Ovary (tissue), 9 donors: Measurements from ENCODE around the gene XRCC5. TPM values are rescaled to one million over a fixed set of nuclear protein-coding genes. Genes with fewer than 3 reads are reported as not detected.
A peak's percentile ranks its signal among the peaks of the same experiment; 100 is the strongest.

Experiments used
- DNase-seq, 5 donors: peaks; one replicate each; pipeline ENCODE4 v3.0.0-alpha.2; 2019 to 2020
- H3K27ac ChIP-seq, 2 donors: fragments of 200-600 bp; one replicate each; pipeline versions ENCODE4 v1.5.1 to v1.8.0; 2019 to 2022
- H3K27me3 ChIP-seq: fragments of 200-600 bp; one replicate; pipeline ENCODE4 v1.8.0; 2022
- H3K36me3 ChIP-seq: fragments of 200-600 bp; sonication (generic); one replicate; pipeline ENCODE4 v1.5.1; 2019
- H3K4me1 ChIP-seq: one replicate; pipeline ENCODE4 v1.8.1; 2013; ENCODE audit warnings: mild to moderate bottlenecking, moderate library complexity; ENCODE audit not compliant: insufficient read depth
- H3K4me3 ChIP-seq: fragments of 200-600 bp; sonication (generic); one replicate; pipeline ENCODE4 v1.5.1; 2017
- H3K9me3 ChIP-seq, 2 donors: fragments of 200-600 bp in 1 of 2; sonication (generic) in 1 of 2; one replicate each; pipeline versions ENCODE4 v1.5.1 to v1.8.1; 2013 to 2019; ENCODE audit warnings: mild to moderate bottlenecking in 1 of 2, moderate library complexity in 1 of 2
- CTCF ChIP-seq, 3 donors: fragments of 450-650 bp in 2 of 3; fragments of 200-600 bp in 1 of 3; IDR thresholded peaks; one replicate each; pipeline versions ENCODE4 v1.5.1 to v1.8.0; 2016 to 2022; ENCODE audit warnings: antibody characterized with exemption in 3 of 3, mild to moderate bottlenecking in 1 of 3
- EP300 ChIP-seq: sonication (generic); formaldehyde crosslinking; IDR thresholded peaks from one replicate; pipeline ENCODE4 v1.6.1; 2017; ENCODE audit warnings: antibody characterized with exemption
- POLR2A ChIP-seq: fragments of 450-650 bp; IDR thresholded peaks from one replicate; pipeline ENCODE4 v1.6.1; 2017; ENCODE audit warnings: antibody characterized with exemption, mild to moderate bottlenecking, moderate library complexity
- WGBS, 3 donors: extraction: QIAGEN DNeasy Blood & Tissue Kit in 1 of 3; methylation state at CpG; one replicate each; pipeline versions ENCODE4 v1.1.5 to v1.1.7; 2013 to 2017; 5-methylcytosine and 5-hydroxymethylcytosine counted together
- intact Hi-C, 4 donors: fragments of 100-400 bp; cut with DNase I; formaldehyde crosslinking; loops; one replicate each; pipeline versions ENCODE4 v1.11.0 to v1.15.1; 2022 to 2023
- polyA plus RNA-seq, 2 donors: library from polyadenylated mRNA; stranded (reverse); fragments of 200-250 nt in 1 of 2; fragments of 350-450 nt in 1 of 2; fragmentation: Illumina TruSeq in 1 of 2; extraction: RNeasy Lipid Tissue Mini Kit (QIAGEN cat#74804) in 1 of 2; gene quantifications; one replicate each; pipeline ENCODE4 v1.2.3, GENCODE V29; 2013 to 2014
- total RNA-seq, 7 donors: library from RNA; depleted of rRNA in 2 of 7; stranded (reverse); fragments of >200 nt in 2 of 7; fragmentation: NEBNext Ultra II Directional in 3 of 7; extraction: Animal tissue kit (Norgen Biotek cat#: 25700) in 3 of 7; gene quantifications; one replicate each; pipeline versions ENCODE4 v1.1.0 to v1.2.4, GENCODE V29; 2016 to 2023
- donor health status: DM: no; HTN: no; CAD: no; lungs with moderate emphysema.
- donor health status: DM: no; HTN: no; CAD: no.
- donor health status: Bipolar disorder and iron deficiency.
- donor health status: DM: yes; HTN: yes; CAD: no.
- donor health status: DM: no; HTN: no; CAD: no.
- donor health status: DM: yes; HTN: yes; CAD: no.

XRCC5 gene
- total and polyA plus RNA-seq, 9 donors: 109 to 223 (median 206) TPM

- H3K4me1 ChIP-seq: peaks cover 4% of the 10 kb centered on the region
- 90 to 91% (median 91%) methylated on average over 4 of the region's 4 CpGs for WGBS, 3 donors
- H3K4me3 ChIP-seq: no peak overlapping the region
- H3K27me3 ChIP-seq: no peaks in the 10 kb centered on the region
- TF ChIP-seq POLR2A (no peak), EP300 (no peak), CTCF (IDR thresholded peaks at IDR 0.05) (no peak)
- no peaks in the 10 kb centered on the region for H3K36me3 ChIP-seq
- no peak for DNase-seq
- H3K9me3 ChIP-seq: no peaks in the 10 kb centered on the region
- H3K27ac ChIP-seq: no peak overlapping the region
- intact Hi-C loops: no loop called here
Observed at GRCh38 chr2:216164576-216164975, 55.4 kb downstream of the XRCC5 start.

- DNase-seq: no peak
- H3K9me3 ChIP-seq: no peaks in the 10 kb centered on the region
- H3K4me1 ChIP-seq: peaks cover 7% of the 10 kb centered on the region
- no peaks in the 10 kb centered on the region for H3K36me3 ChIP-seq
- WGBS, 3 donors: 88 to 91% (median 90%) methylated on average over 4 of the region's 4 CpGs
- no peak for TF ChIP-seq CTCF (IDR thresholded peaks at IDR 0.05)
- no peak for TF ChIP-seq POLR2A
- no peak for TF ChIP-seq EP300
- H3K4me3 ChIP-seq: no peak overlapping the region
- H3K27ac ChIP-seq: no peak overlapping the region
- intact Hi-C loops: no loop called here
- no peaks in the 10 kb centered on the region for H3K27me3 ChIP-seq
Observed at GRCh38 chr2:216165711-216166110, 56.6 kb downstream of the XRCC5 start.

- H3K36me3 ChIP-seq: no peaks in the 10 kb centered on the region
- intact Hi-C loops: no loop called here
- H3K4me3 ChIP-seq: no peak overlapping the region
Observed at GRCh38 chr2:216169087-216169486, 59.9 kb downstream of the XRCC5 start.

GRCh38 chr2:216170076-216170763 lies 61.1 kb downstream of the XRCC5 start:
- WGBS, 3 donors: 71 to 79% (median 76%) methylated on average over 4 of the region's 4 CpGs
- no peaks in the 10 kb centered on the region for H3K36me3 ChIP-seq

More at GRCh38 chr2:216169087-216169486, 59.9 kb downstream of the XRCC5 start:
- DNase-seq: no peak
- TF ChIP-seq POLR2A: no peak
- TF ChIP-seq EP300: no peak
- no peak for TF ChIP-seq CTCF (IDR thresholded peaks at IDR 0.05)
- WGBS, 3 donors: 26 to 59% (median 28%) methylated on average over 3 of the region's 3 CpGs
- H3K4me1 ChIP-seq: peaks cover 7% of the 10 kb centered on the region
- no peaks in the 10 kb centered on the region for H3K9me3 ChIP-seq
- peaks cover 2% of the 10 kb centered on the region for H3K27me3 ChIP-seq
- H3K27ac ChIP-seq: peak overlapping the region in 1 of 2 donors; percentile 17

More at GRCh38 chr2:216170076-216170763, 61.1 kb downstream of the XRCC5 start:
- intact Hi-C loops: no loop called here
- no peak for DNase-seq
- no peak overlapping the region for H3K27ac ChIP-seq
- peaks cover 7% of the 10 kb centered on the region for H3K4me1 ChIP-seq
- H3K9me3 ChIP-seq: no peaks in the 10 kb centered on the region
- peaks cover 2% of the 10 kb centered on the region for H3K27me3 ChIP-seq
- TF ChIP-seq CTCF (IDR thresholded peaks at IDR 0.05) (no peak), EP300 (no peak), POLR2A (no peak)
- H3K4me3 ChIP-seq: no peak overlapping the region
